Chondrocyte (in vitro differentiated cells): ENCODE results near the gene ADORA3. TPM values are rescaled to one million over a fixed set of nuclear protein-coding genes. Genes with fewer than 3 reads are reported as not detected.

Source experiments
- DNase-seq: peaks from one replicate; pipeline ENCODE4 v3.0.0; 2021; ENCODE audit warnings: mixed read lengths, low spot score
- H3K27ac Mint-ChIP-seq: one replicate; pipeline ENCODE4 v1.8.0; 2021; ENCODE audit warnings: mild to moderate bottlenecking, moderate library complexity, mixed read lengths; ENCODE audit not compliant: unreplicated experiment
- H3K27me3 Mint-ChIP-seq: 2 replicates; pipeline ENCODE4 v1.8.0; 2021; ENCODE audit warnings: low read depth, mixed read lengths
- H3K36me3 Mint-ChIP-seq: 2 replicates; pipeline ENCODE4 v1.8.0; 2021; ENCODE audit warnings: low read depth, mixed read lengths
- H3K4me1 Mint-ChIP-seq: 2 replicates; pipeline ENCODE4 v1.8.0; 2021; ENCODE audit warnings: low read depth, mild to moderate bottlenecking, mixed read lengths
- H3K4me3 Mint-ChIP-seq: one replicate; pipeline ENCODE4 v1.8.0; 2021; ENCODE audit warnings: mild to moderate bottlenecking, moderate library complexity, mixed read lengths; ENCODE audit not compliant: unreplicated experiment
- H3K9me3 Mint-ChIP-seq: 2 replicates; pipeline ENCODE4 v1.8.0; 2021; ENCODE audit warnings: low read depth, mixed read lengths
- CTCF ChIP-seq: fragments of 200-600 bp; sonication (generic); IDR thresholded peaks from 2 replicates; pipeline ENCODE4 v1.5.0; 2021; ENCODE audit warnings: antibody characterized with exemption, mild to moderate bottlenecking, moderate library complexity
- total RNA-seq: library from RNA; stranded (reverse); gene quantifications from 3 replicates; pipeline ENCODE4 v1.2.1, GENCODE V29; 2021

The ADORA3 gene
- total RNA-seq, 1 donor from 2014 or later, result not detected

GRCh38 chr1:111488669-111489068, 14.8 kb downstream of the ADORA3 start:
- Mint-ChIP-seq H3K27ac (no peak overlapping the region), H3K27me3 (peaks cover 10% of the 10 kb centered on the region), H3K9me3 (no peaks in the 10 kb centered on the region), H3K36me3 (no peaks in the 10 kb centered on the region), H3K4me1 (peaks cover 5% of the 10 kb centered on the region), H3K4me3 (no peak overlapping the region)
- no peak for TF ChIP-seq CTCF
- no peak for DNase-seq

GRCh38 chr1:111487133-111487532, 16.3 kb downstream of the ADORA3 start:
- Mint-ChIP-seq H3K27ac (no peak overlapping the region), H3K4me1 (peaks cover 12% of the 10 kb centered on the region), H3K27me3 (peaks cover 5% of the 10 kb centered on the region), H3K36me3 (no peaks in the 10 kb centered on the region), H3K4me3 (no peak overlapping the region), H3K9me3 (no peaks in the 10 kb centered on the region)
- no peak for DNase-seq
- no peak for TF ChIP-seq CTCF

- DNase-seq, result no peak
- Mint-ChIP-seq H3K4me1 (peaks cover 12% of the 10 kb centered on the region), H3K36me3 (no peaks in the 10 kb centered on the region), H3K27me3 (peaks cover 3% of the 10 kb centered on the region), H3K9me3 (no peaks in the 10 kb centered on the region), H3K27ac (no peak overlapping the region), H3K4me3 (no peak overlapping the region)
- TF ChIP-seq CTCF, result no peak
Measured at GRCh38 chr1:111486431-111486830, 17.0 kb downstream of the ADORA3 start.

GRCh38 chr1:111484391-111485026, 18.9 kb downstream of the ADORA3 start:
- Mint-ChIP-seq H3K36me3 (no peaks in the 10 kb centered on the region), H3K27me3 (peaks cover 2% of the 10 kb centered on the region), H3K27ac (no peak overlapping the region), H3K4me1 (peaks cover 12% of the 10 kb centered on the region), H3K4me3 (no peak overlapping the region), H3K9me3 (no peaks in the 10 kb centered on the region)
- TF ChIP-seq CTCF, result no peak
- no peak for DNase-seq

- no peak for TF ChIP-seq CTCF
- DNase-seq, result no peak
- H3K27me3 Mint-ChIP-seq, result peaks cover under 1% of the 10 kb centered on the region
- H3K27ac Mint-ChIP-seq, result no peak overlapping the region
- H3K4me3 Mint-ChIP-seq, result no peak overlapping the region
- H3K4me1 Mint-ChIP-seq, result peaks cover 12% of the 10 kb centered on the region
- no peaks in the 10 kb centered on the region for H3K9me3 Mint-ChIP-seq
- no peaks in the 10 kb centered on the region for H3K36me3 Mint-ChIP-seq
Measured at GRCh38 chr1:111483876-111484275, 19.6 kb downstream of the ADORA3 start.
